SH-SY5Y (cell line): Measurements from ENCODE around the gene ZNHIT1.

Source experiments
- GATA2 ChIP-seq: IDR thresholded peaks from 2 replicates; pipeline ENCODE4 v1.6.1; 2011; ENCODE audit warnings: mild to moderate bottlenecking, low read depth, low read length
- GATA3 ChIP-seq: IDR thresholded peaks from 2 replicates; pipeline ENCODE4 v1.6.1; 2011; ENCODE audit warnings: low read depth, mild to moderate bottlenecking, low read length, moderate library complexity

- TF ChIP-seq GATA2 = no peak
- TF ChIP-seq GATA3 = no peak
Measured at GRCh38 chr7:101168412-101169049, 49.4 kb upstream of the ZNHIT1 start.
